KMS-11 (cell line): ENCODE results near the gene KIF5C.

Experiments
- H2AFZ ChIP-seq: fragments of 200-600 bp; sonication (generic); 2 replicates; pipeline ENCODE4 v1.6.1; 2016; ENCODE audit warnings: antibody characterized with exemption, mixed run types, low read depth
- H3K27ac ChIP-seq: fragments of 200-600 bp; sonication (generic); 2 replicates; pipeline ENCODE4 v1.6.1; 2016; ENCODE audit warnings: mild to moderate bottlenecking, mixed run types
- H3K27me3 ChIP-seq: fragments of 200-600 bp; sonication (generic); 2 replicates; pipeline ENCODE4 v1.6.1; 2017; ENCODE audit warnings: mild to moderate bottlenecking, low read depth, mixed run types, moderate library complexity; ENCODE audit not compliant: insufficient read depth
- H3K36me3 ChIP-seq: fragments of 200-600 bp; sonication (generic); 2 replicates; pipeline ENCODE4 v1.6.1; 2017; ENCODE audit warnings: mild to moderate bottlenecking, mixed run types; ENCODE audit not compliant: insufficient read depth
- H3K4me1 ChIP-seq: fragments of 200-600 bp; sonication (generic); 2 replicates; pipeline ENCODE4 v1.6.1; 2016; ENCODE audit warnings: mild to moderate bottlenecking, low read depth, mixed run types; ENCODE audit not compliant: poor library complexity, severe bottlenecking
- H3K4me2 ChIP-seq: fragments of 200-600 bp; sonication (generic); 2 replicates; pipeline ENCODE4 v1.7.0; 2016; ENCODE audit warnings: mild to moderate bottlenecking, mixed run types
- H3K4me3 ChIP-seq: fragments of 200-600 bp; sonication (generic); IDR thresholded peaks from 2 replicates; pipeline ENCODE4 v1.6.1; 2017; ENCODE audit warnings: low read depth, low read length, mixed read lengths; ENCODE audit not compliant: insufficient read depth
- H3K79me2 ChIP-seq: fragments of 200-600 bp; sonication (generic); 2 replicates; pipeline ENCODE4 v1.6.1; 2016; ENCODE audit warnings: low read depth, mixed run types; ENCODE audit not compliant: insufficient read depth
- H3K9ac ChIP-seq: fragments of 200-600 bp; sonication (generic); 2 replicates; pipeline ENCODE4 v1.6.1; 2016; ENCODE audit warnings: mild to moderate bottlenecking, mixed run types
- H4K20me1 ChIP-seq: fragments of 200-600 bp; sonication (generic); 2 replicates; pipeline ENCODE4 v1.6.1; 2016; ENCODE audit warnings: mild to moderate bottlenecking, mixed run types; ENCODE audit not compliant: insufficient read depth
- TF ChIP-seq, protein P1 (sequence below): fragments of 200-600 bp; sonication (generic); conservative IDR thresholded peaks from 2 replicates; pipeline ENCODE4 v1.6.1; 2017; ENCODE audit warnings: low read depth, mild to moderate bottlenecking, antibody characterized with exemption, low read length, moderate library complexity, mixed read lengths

The KIF5C gene

DNA sequence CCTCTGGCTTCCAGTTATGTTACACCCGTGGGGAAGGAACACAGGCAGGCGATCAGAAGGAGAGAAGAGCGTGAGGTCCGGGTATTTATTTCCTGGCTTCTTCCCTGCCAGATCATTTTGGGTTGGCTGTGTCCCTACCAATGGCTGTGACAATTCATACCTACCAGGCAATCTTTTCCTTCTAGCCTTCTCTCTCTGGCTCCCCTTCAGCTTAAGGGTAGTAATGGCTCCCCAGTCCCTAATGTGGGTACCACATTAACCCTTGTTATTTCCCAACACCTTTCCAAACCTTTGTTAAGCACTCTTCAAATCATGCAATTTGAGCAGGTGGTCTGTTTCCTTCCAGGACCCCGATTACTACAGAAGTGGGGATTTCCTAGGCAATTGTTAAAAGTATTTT lies 84.7 kb downstream of the KIF5C start:
- Histone ChIP-seq H4K20me1 (no peaks in the 10 kb centered on the region), H3K27me3 (no peaks in the 10 kb centered on the region), H2AFZ (no peak overlapping the region), H3K27ac (no peak overlapping the region), H3K4me2 (no peak overlapping the region), H3K79me2 (no peaks in the 10 kb centered on the region), H3K4me1 (no peaks in the 10 kb centered on the region), H3K4me3 (no peak overlapping the region), H3K9ac (no peak overlapping the region), H3K36me3 (no peaks in the 10 kb centered on the region)
- TF ChIP-seq, protein P1, sequence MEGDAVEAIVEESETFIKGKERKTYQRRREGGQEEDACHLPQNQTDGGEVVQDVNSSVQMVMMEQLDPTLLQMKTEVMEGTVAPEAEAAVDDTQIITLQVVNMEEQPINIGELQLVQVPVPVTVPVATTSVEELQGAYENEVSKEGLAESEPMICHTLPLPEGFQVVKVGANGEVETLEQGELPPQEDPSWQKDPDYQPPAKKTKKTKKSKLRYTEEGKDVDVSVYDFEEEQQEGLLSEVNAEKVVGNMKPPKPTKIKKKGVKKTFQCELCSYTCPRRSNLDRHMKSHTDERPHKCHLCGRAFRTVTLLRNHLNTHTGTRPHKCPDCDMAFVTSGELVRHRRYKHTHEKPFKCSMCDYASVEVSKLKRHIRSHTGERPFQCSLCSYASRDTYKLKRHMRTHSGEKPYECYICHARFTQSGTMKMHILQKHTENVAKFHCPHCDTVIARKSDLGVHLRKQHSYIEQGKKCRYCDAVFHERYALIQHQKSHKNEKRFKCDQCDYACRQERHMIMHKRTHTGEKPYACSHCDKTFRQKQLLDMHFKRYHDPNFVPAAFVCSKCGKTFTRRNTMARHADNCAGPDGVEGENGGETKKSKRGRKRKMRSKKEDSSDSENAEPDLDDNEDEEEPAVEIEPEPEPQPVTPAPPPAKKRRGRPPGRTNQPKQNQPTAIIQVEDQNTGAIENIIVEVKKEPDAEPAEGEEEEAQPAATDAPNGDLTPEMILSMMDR, result no peak

DNA sequence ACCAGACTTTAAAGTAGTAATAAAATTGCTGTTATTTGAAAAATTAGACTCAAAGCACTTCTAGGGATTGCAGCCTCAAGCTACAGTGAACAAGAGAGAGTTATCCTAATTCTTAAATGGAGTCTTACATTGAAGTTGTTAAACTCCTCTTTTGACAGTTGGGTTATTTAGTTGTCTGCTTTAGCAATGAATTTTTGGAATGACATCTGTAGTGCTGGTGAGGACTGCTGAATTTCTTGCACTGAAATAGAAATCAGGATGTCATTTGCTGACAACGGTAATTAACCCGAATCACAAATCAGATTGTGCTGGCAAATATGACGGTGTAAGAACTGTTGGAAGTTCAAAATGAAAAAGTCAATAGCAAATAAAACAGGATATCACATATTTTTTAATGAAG lies 85.5 kb downstream of the KIF5C start:
- TF ChIP-seq, protein P1, result no peak
- Histone ChIP-seq H2AFZ (no peak overlapping the region), H3K27ac (no peak overlapping the region), H3K27me3 (no peaks in the 10 kb centered on the region), H3K4me2 (no peak overlapping the region), H3K79me2 (no peaks in the 10 kb centered on the region), H3K4me1 (no peaks in the 10 kb centered on the region), H3K9ac (no peak overlapping the region), H4K20me1 (no peaks in the 10 kb centered on the region), H3K36me3 (no peaks in the 10 kb centered on the region), H3K4me3 (no peak overlapping the region)

DNA sequence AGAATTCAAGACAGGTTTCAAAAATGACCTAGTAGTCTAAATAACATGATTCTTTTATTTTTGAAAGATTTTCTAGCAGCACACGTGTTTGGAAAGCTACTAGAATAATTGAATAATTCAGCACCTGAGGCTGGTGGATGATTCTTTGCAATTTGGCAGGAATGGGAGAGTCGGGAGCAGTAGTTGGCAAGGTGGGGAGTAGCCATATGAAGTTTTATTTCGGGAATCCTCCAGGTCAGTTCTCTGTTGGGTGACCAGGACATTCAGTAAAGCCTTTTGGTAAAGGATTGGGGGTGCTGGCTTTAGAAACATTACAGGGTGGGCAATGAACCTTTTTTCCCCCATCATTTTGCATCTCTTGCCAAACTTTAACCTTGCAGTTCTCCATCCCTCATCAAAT lies 88.4 kb downstream of the KIF5C start:
- Histone ChIP-seq H3K4me2 (no peak overlapping the region), H3K27ac (no peak overlapping the region), H4K20me1 (no peaks in the 10 kb centered on the region), H3K4me1 (no peaks in the 10 kb centered on the region), H3K27me3 (no peaks in the 10 kb centered on the region), H3K4me3 (no peak overlapping the region), H3K36me3 (no peaks in the 10 kb centered on the region), H3K79me2 (no peaks in the 10 kb centered on the region), H3K9ac (no peak overlapping the region), H2AFZ (no peak overlapping the region)
- TF ChIP-seq, protein P1, result no peak

DNA sequence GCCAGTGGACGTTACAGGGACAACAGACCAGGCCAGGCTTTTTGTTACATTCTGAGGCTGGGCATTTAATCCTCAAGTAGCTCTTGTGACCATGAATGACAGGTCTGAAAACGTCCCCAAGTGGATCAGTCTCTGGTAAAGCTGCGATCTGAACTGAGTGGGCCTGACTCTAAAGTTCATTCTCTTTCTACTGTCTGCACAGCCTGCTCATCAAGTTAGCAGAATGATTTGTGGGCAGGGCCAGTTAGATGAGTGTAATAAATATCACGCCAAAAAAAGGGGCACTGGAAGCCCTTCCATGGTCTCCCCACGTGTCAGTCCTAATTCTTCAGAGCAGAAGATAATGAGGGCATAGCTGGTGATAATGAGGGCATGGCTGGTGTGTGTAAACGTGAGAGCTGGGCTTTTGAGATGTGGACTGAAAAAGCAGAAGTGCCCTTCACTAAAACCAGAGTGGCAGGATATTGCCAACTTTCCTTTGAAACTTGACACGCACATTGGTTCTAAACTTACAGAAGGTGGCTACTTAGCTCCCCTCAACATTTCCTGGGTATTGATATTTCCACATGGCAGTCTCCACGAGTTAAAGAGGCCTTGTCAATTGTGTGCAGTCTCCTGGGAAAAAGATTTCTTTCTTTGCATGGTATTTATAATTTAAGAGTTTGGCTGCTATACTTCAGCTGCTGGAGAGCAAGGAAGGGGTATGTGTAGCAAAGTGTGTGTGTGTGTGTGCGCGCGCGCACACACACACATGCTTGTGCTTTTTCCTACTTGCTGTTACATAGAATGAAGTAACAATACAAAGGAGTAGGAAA lies 90.8 kb downstream of the KIF5C start:
- H4K20me1 ChIP-seq, result no peaks in the 10 kb centered on the region
- H3K4me3 ChIP-seq, result no peak overlapping the region
- H3K36me3 ChIP-seq, result no peaks in the 10 kb centered on the region
- no peaks in the 10 kb centered on the region for H3K4me1 ChIP-seq
- no peaks in the 10 kb centered on the region for H3K79me2 ChIP-seq
- H3K9ac ChIP-seq, result no peak overlapping the region
- TF ChIP-seq, protein P1, result no peak
- H3K4me2 ChIP-seq, result no peak overlapping the region
- H3K27ac ChIP-seq, result no peak overlapping the region
- no peaks in the 10 kb centered on the region for H3K27me3 ChIP-seq
- no peak overlapping the region for H2AFZ ChIP-seq
